HG03469 (cell line): ENCODE results near the gene GAL3ST3.
"Not testable (repeated sequence)": the region's sequence is repeated elsewhere in the genome, so short reads cannot be mapped to it uniquely, and the experiment has no call there.

ENCODE experiments used
- ATAC-seq: cut with Tn5 transposase; IDR thresholded peaks from one replicate; pipeline ENCODE4 v1.9.1; 2021; ENCODE audit warnings: mild to moderate bottlenecking, moderate library complexity, moderate number of reproducible peaks; ENCODE audit not compliant: unreplicated experiment

The GAL3ST3 gene

GRCh38 chr11:66014804-66015453, 34.0 kb downstream of the GAL3ST3 start:
- ATAC-seq, result no peak

DNA sequence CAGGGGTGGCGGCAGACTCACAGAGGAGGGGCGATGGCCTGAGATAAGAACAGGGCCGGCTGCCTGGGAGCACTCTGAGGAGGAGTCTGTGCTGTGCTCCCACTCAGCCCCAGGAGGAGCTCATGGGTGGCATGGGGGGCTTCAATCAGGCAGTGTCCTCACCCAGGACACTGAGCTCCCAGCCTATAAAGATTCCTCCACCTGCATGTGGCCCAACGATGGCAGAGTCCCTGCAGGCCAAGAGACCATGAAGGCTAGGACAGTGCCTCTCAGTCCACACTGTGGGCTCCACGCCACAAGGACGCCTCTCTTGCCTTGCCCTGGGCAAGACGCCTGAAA, 35.2 kb downstream of the GAL3ST3 start:
- ATAC-seq, result no peak

GRCh38 chr11:66012946-66013761, 35.8 kb downstream of the GAL3ST3 start:
- no peak for ATAC-seq

GRCh38 chr11:66012371-66012945, 36.5 kb downstream of the GAL3ST3 start:
- no peak for ATAC-seq

- no peak for ATAC-seq
Measured at GRCh38 chr11:66011785-66012303, 37.1 kb downstream of the GAL3ST3 start, which contains the start of gene CST6. Gene CST6 (plus strand): TSS chr11:66012008. CDS start chr11:66012045, 37 bp downstream.

GRCh38 chr11:66011239-66011784, 37.6 kb downstream of the GAL3ST3 start:
- no peak for ATAC-seq

- ATAC-seq, result not testable (repeated sequence)
Measured at GRCh38 chr11:66010036-66010435, 38.9 kb downstream of the GAL3ST3 start.

DNA sequence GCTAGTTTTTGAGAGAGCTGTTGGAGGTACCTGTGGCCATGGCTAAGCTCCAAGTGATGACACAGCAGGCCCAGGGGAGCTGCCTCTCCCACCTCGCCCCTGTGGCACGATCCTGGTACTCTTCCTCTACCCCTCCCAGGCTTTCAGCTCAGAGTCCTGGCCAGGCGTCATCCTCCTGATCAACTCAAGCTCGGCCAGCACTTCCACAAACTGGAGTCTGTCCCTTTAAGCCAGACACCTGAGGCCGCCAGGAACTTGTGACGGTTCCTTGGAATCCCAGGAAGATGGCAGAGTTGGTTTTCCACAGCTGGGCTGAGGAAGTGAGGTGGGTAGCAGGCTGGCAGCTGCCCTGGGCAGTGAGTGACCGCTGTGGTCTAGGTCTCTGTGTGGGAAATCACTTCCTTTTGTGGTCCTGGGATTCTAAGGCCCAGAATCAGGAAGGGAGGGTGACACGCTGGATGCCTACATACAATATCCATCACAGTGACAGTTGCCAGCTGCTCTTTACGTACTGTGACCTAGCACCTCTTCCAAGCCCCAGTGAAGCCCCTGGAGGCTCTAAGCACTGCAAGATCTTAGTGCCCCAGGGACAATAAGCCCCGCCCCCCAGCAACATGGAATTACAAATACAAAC, 40.4 kb downstream of the GAL3ST3 start:
- no peak for ATAC-seq

GRCh38 chr11:66008095-66008467, 40.9 kb downstream of the GAL3ST3 start:
- ATAC-seq, result no peak

DNA sequence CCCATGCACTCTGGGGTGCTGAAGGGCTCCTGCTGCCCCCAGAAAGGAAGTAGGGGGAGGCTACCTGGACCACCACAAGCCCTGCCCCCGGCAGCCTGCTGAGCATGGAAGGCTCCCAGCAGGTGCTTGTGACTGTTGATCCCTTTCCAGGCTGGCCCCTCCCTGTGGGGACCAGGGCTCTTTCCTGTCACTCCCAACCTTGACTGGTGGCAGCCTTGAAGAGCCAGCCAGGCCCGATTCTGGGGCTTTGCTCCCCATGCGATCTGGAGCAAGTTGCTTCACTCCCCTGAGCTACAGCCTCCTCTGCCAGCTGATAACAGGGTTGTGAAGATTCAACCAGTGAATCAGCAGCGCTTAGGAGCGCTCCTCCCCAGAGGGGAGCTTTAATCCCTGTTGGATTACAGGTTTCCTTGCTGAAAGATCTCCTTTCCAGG, 41.7 kb downstream of the GAL3ST3 start:
- no peak for ATAC-seq

DNA sequence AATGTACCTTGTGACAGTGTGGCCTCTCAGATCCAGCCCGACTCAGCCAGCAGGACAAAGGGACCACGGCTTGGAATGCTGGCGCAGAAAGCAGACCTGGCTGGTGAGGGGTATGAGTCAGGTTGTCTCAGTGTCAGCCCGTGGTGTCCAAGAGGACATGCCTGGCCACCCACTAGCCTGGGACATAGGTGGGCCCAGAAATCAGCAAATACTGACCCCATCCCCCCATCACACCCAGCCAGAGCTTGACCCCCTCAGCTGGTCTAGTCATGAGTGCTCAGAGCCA, 42.1 kb downstream of the GAL3ST3 start:
- no peak for ATAC-seq

DNA sequence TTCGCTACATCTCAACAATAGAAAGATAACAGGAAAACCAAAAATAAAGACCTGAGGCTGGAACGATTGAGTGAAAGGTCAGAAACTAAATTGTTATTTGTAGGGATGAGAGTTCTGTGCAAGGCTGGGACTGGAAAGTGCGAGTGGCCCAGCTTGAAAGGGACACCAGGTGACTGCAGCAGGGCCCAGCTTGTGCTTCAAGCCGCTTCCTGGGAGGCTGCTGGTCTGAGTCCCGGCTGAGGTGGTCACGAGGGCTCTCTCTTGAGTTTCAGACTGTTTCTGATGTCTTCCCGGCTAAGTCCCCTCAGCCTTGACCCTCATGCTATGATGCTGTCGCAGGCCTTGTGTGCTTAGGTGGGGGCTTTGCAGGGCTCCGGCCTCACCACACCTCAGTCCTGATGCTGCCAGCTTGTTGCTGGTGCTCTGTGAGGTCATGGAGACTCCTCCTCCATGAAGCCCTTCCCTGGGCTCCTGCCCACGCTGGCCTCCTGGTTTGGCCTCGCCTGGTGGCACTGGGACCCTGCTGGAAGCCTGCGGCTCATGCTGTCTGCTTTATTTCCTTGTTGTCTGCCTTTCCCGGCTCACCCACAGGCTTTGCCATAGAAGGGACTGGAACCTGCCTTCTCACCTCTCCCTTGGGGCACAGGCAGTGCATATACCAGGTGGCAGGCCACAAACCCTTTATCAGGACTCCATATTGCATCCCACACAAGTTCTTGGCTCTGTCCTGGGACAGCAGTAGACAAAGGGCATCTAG, 42.6 kb downstream of the GAL3ST3 start:
- ATAC-seq, result no peak

DNA sequence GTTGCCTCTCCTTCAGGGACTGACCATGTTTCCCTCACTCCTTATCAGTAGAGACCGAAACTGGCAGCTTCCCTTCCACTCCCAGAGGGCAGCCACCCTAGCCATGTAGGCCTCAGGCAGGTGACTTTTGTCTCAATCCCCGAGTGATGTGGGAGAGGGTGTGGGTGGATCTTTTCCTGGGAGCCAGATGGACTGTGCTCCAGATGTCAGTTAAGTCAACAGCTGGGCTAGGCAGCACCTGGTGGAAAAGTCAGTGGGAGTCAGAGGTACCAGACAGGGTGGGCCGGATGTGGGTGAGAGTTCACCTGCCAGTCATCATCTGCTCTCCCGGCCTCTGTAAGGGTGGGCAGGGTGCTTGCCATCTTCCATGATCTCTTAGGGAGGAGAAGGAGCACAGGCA, 44.8 kb downstream of the GAL3ST3 start:
- ATAC-seq, result no peak

GRCh38 chr11:66003291-66003690, 45.7 kb downstream of the GAL3ST3 start:
- no peak for ATAC-seq

DNA sequence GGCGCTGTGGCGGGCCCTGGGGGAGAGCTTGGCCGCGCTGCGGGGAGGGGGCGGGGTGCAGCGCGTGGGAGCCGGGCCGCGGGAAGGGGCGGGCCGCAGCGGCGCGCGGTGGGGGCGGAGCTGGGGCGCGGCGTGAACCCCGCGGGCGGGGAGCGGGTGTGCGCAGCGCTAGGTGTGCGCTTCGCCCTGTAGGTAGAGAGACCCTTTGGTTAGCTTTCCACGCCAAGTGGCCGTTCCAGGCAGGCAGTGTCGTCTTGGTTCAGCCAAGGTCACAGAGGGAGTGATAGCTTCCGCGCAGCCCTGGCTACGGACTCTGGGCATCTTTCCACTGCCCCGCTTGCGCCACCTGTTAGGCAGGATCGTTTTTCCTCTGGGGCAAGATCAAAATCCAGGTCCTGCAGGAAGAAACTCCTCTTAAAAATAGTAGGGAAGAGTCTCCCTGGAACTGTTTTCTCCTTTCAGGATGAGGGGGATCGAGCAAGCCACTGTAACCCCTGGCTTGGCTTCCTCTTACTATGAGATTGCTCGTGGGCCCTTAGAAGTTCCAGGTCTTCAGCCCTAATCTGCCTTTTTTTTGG, 46.2 kb downstream of the GAL3ST3 start:
- ATAC-seq, result peak; percentile 12

- peak; percentile 51 for ATAC-seq
Measured at GRCh38 chr11:66001942-66002647, 46.9 kb downstream of the GAL3ST3 start, which contains the start of the genes BANF1 and EIF1AD. Gene BANF1 (plus strand): TSS chr11:66002503. CDS start chr11:66003251, 748 bp downstream. Gene EIF1AD (minus strand): TSS chr11:66002157. CDS start chr11:66000389, 1,768 bp downstream.

DNA sequence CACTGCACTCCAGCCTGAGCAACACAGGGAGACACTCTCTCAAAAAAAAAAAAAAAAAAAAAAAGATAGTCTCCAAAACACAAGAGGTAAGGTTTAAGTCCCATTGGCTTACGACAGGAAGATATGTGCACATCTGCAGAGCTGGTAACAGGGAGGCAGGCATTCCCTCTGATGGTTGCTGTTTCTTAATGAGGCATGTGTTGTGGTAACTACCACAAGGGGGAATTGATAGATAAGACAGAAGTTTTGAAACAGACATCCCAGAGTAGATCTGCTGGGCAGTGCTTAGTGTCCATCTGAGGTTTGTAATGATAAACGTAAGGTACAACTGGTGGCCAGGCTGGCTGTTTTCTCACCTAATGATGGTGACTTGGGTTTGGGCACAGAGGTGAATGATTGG, 51.7 kb downstream of the GAL3ST3 start:
- no peak for ATAC-seq

GRCh38 chr11:65992056-65992455, 56.9 kb downstream of the GAL3ST3 start:
- ATAC-seq, result no peak
